Thyroid gland (tissue), 4 donors: ENCODE results near the gene JMJD6. TPM values are rescaled to one million over a fixed set of nuclear protein-coding genes. Genes with fewer than 3 reads are reported as not detected.
A peak's percentile ranks its signal among the peaks of the same experiment; 100 is the strongest.

Experiments
- DNase-seq, 2 donors: peaks; one replicate each; pipeline ENCODE4 v3.0.0-alpha.2; 2019
- H3K27ac ChIP-seq, 3 donors: fragments of 200-600 bp; sonication (generic); 1 replicate in 2 of 3; 2 replicates in 1 of 3; pipeline ENCODE4 v1.5.1; 2016 to 2019; ENCODE audit warnings: mild to moderate bottlenecking in 1 of 3, moderate library complexity in 1 of 3
- H3K27me3 ChIP-seq: fragments of 200-600 bp; sonication (generic); one replicate; pipeline ENCODE4 v1.5.1; 2019
- H3K36me3 ChIP-seq, 2 donors: fragments of 200-600 bp; sonication (generic); one replicate each; pipeline ENCODE4 v1.5.1; 2016 to 2019
- H3K4me1 ChIP-seq, 2 donors: fragments of 200-600 bp; sonication (generic); one replicate each; pipeline ENCODE4 v1.5.1; 2017 to 2019
- H3K4me3 ChIP-seq, 3 donors: fragments of 200-600 bp; sonication (generic); replicated peaks in 1 of 3; 1 replicate in 2 of 3; 2 replicates in 1 of 3; pipeline ENCODE4 v1.5.1; 2016; ENCODE audit warnings: mild to moderate bottlenecking in 1 of 3
- H3K9me3 ChIP-seq: fragments of 200-600 bp; sonication (generic); one replicate; pipeline ENCODE4 v1.5.1; 2017
- POLR2A ChIP-seq, 2 donors: fragments of 450-650 bp; IDR thresholded peaks; one replicate each; pipeline ENCODE4 v1.6.1; 2017; ENCODE audit warnings: antibody characterized with exemption in 2 of 2, mild to moderate bottlenecking in 2 of 2, moderate library complexity in 1 of 2
- WGBS, 2 donors: methylation state at CpG; one replicate each; pipeline ENCODE4 v1.1.5; 2017; 5-methylcytosine and 5-hydroxymethylcytosine counted together
- intact Hi-C: fragments of 100-400 bp; cut with DNase I; formaldehyde crosslinking; loops from one replicate; pipeline ENCODE4 v1.15.1; 2023
- total RNA-seq, 4 donors: library from RNA; depleted of rRNA; stranded (reverse); fragments of >200 nt; gene quantifications; one replicate each; pipeline ENCODE4 v1.2.3, GENCODE V29; 2016
- TF ChIP-seq, protein P1 (sequence below), 6 experiments: fragments of 200-600 bp in 3 of 6; fragments of 450-650 bp in 3 of 6; sonication (generic) in 3 of 6; IDR thresholded peaks; one replicate each; pipeline ENCODE4 v1.5.1; 2016 to 2019; ENCODE audit warnings: antibody characterized with exemption in 6 of 6, mild to moderate bottlenecking in 2 of 6, inconsistent platforms in 1 of 6, moderate library complexity in 1 of 6

The JMJD6 gene
- total RNA-seq, 4 donors from 2014 or later: 12.2 to 24.2 (median 20.7) TPM

DNA sequence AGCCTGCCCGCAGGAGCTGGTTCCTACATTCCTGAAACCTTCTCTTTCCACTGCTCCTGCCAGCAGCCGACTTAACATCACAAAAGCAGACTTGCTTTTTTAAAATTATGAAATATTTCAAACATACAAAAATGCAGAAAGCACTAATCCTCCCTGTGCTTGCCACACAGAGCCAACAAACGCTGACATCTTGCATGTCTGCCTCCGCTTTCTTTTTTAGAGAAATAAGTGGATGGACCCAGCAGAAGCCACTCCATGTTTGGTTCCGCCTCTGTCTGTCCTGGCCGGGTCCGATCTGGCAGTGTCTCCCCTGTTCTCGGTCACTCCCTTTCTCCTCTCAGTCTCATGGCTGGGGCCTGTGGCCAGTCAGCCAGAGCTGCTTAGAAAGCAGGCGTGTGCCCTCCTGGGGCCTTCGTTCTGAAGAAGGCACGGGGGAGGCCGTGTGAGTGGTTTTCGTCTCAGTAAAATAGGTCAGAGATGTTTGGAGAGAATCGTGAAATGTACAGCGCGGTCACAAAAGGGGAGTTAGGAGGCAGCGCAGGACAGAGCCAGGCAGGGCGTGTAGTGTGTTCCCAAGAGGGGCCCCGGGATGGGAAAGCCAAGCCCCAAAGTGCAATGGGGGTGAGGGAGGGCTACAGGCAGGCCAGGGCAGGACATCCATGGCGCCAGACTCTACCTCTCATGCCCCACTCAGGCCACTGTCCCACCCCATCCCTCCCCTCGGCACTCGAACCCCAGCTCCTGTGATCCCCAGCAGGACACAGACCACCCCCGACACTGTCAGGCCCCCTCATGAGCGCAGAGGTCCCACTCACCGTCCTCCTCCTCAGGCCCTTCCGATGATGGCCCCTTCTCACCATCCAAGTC is 38.9 kb downstream of the JMJD6 start:
- H3K4me1 ChIP-seq: peaks cover 40 to 85% of the 10 kb centered on the region in 2 donors

GRCh38 chr17:76686538-76687297 is 39.7 kb downstream of the JMJD6 start:
- H3K27me3 ChIP-seq: no peaks in the 10 kb centered on the region
- peak overlapping the region; percentile 88 to 94 (median 93) for H3K27ac ChIP-seq
- peak in 1 of 2 donors; percentile 27 for DNase-seq
- H3K9me3 ChIP-seq: no peaks in the 10 kb centered on the region
- H3K4me1 ChIP-seq: peaks cover 34 to 83% of the 10 kb centered on the region in 2 donors
- TF ChIP-seq, protein P1, sequence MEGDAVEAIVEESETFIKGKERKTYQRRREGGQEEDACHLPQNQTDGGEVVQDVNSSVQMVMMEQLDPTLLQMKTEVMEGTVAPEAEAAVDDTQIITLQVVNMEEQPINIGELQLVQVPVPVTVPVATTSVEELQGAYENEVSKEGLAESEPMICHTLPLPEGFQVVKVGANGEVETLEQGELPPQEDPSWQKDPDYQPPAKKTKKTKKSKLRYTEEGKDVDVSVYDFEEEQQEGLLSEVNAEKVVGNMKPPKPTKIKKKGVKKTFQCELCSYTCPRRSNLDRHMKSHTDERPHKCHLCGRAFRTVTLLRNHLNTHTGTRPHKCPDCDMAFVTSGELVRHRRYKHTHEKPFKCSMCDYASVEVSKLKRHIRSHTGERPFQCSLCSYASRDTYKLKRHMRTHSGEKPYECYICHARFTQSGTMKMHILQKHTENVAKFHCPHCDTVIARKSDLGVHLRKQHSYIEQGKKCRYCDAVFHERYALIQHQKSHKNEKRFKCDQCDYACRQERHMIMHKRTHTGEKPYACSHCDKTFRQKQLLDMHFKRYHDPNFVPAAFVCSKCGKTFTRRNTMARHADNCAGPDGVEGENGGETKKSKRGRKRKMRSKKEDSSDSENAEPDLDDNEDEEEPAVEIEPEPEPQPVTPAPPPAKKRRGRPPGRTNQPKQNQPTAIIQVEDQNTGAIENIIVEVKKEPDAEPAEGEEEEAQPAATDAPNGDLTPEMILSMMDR (IDR thresholded peaks at IDR 0.05): no peak
- TF ChIP-seq POLR2A (IDR thresholded peaks at IDR 0.05): no peak
- H3K4me3 ChIP-seq: no peak overlapping the region
- intact Hi-C loops: loop anchor here (10.0 kb wide), 1 partner anchor 162 kb away; no protein-coding TSS in a partner anchor
- 76 to 82% methylated on average over 10 to 12 of the region's 15 CpGs for WGBS, 2 donors
- peaks cover 15 to 17% of the 10 kb centered on the region in 2 donors for H3K36me3 ChIP-seq

More for the DNA sequence above, 38.9 kb downstream of the JMJD6 start:
- H3K27me3 ChIP-seq: no peaks in the 10 kb centered on the region
- peak overlapping the region; percentile 88 to 94 (median 93) for H3K27ac ChIP-seq
- peak in 1 of 2 donors; percentile 45 for TF ChIP-seq POLR2A (IDR thresholded peaks at IDR 0.05)
- TF ChIP-seq, protein P1 (IDR thresholded peaks at IDR 0.05): no peak
- H3K9me3 ChIP-seq: no peaks in the 10 kb centered on the region
- peaks cover 15 to 16% of the 10 kb centered on the region in 2 donors for H3K36me3 ChIP-seq
- H3K4me3 ChIP-seq: no peak overlapping the region
- intact Hi-C loops: loop anchor here (10.0 kb wide), 1 partner anchor 163 kb away; no protein-coding TSS in a partner anchor
- DNase-seq: peak; percentile 91 to 94
- 34 to 45% methylated on average over 24 to 26 of the region's 26 CpGs for whole genome bisulfite sequencing, 2 donors

- TF ChIP-seq POLR2A (IDR thresholded peaks at IDR 0.05): no peak
- TF ChIP-seq, protein P1 (IDR thresholded peaks at IDR 0.05): no peak
- intact Hi-C loops: loop anchor here (10.0 kb wide), 1 partner anchor 161 kb away; no protein-coding TSS in a partner anchor
- Histone ChIP-seq H3K9me3 (no peaks in the 10 kb centered on the region), H3K36me3 (peaks cover 15 to 17% of the 10 kb centered on the region in 2 donors), H3K27me3 (no peaks in the 10 kb centered on the region), H3K27ac (peak overlapping the region; percentile 88 to 94 (median 93)), H3K4me3 (no peak overlapping the region), H3K4me1 (peaks cover 31 to 83% of the 10 kb centered on the region in 2 donors)
- no peak for DNase-seq
- 71 to 87% methylated on average over 8 of the region's 8 CpGs for WGBS, 2 donors
These were observed 40.6 kb downstream of the JMJD6 start for GRCh38 chr17:76685846-76686245.

GRCh38 chr17:76685366-76685765 is 41.0 kb downstream of the JMJD6 start:
- DNase-seq: no peak
- Histone ChIP-seq H3K9me3 (no peaks in the 10 kb centered on the region), H3K27me3 (no peaks in the 10 kb centered on the region), H3K27ac (peak overlapping the region in 2 of 3 donors; percentile 93 to 94), H3K36me3 (peaks cover 15 to 20% of the 10 kb centered on the region in 2 donors), H3K4me3 (no peak overlapping the region), H3K4me1 (peaks cover 31 to 80% of the 10 kb centered on the region in 2 donors)
- WGBS, 2 donors: 81 to 89% methylated on average over 6 to 11 of the region's 12 CpGs
- no peak for TF ChIP-seq POLR2A (IDR thresholded peaks at IDR 0.05)
- TF ChIP-seq, protein P1 (IDR thresholded peaks at IDR 0.05): no peak
- intact Hi-C loops: loop anchor here (10.0 kb wide), 1 partner anchor 161 kb away; no protein-coding TSS in a partner anchor
